DOHH2 (cell line): Measurements from ENCODE around the gene AUTS2.

Source experiments
- H3F3A ChIP-seq: fragments of 200-600 bp; sonication (generic), shearing (Covaris generic); 2 replicates; pipeline ENCODE4 v1.6.0; 2016; ENCODE audit warnings: antibody characterized with exemption, mild to moderate bottlenecking; ENCODE audit not compliant: control insufficient read depth, insufficient read depth
- H3K27ac ChIP-seq: fragments of 200-600 bp; sonication (generic); 2 replicates; pipeline ENCODE4 v1.5.1; 2014; ENCODE audit warnings: low read depth, mild to moderate bottlenecking, low read length, moderate library complexity
- H3K27me3 ChIP-seq: fragments of 200-600 bp; sonication (generic); 2 replicates; pipeline ENCODE4 v1.6.1; 2014; ENCODE audit warnings: mild to moderate bottlenecking, low read length, mixed read lengths; ENCODE audit not compliant: control insufficient read depth
- H3K36me3 ChIP-seq: fragments of 200-600 bp; sonication (generic); 2 replicates; pipeline ENCODE4 v1.6.1; 2014; ENCODE audit warnings: mild to moderate bottlenecking, low read length, moderate library complexity, mixed read lengths; ENCODE audit not compliant: control insufficient read depth
- H3K4me1 ChIP-seq: fragments of 200-600 bp; sonication (generic); 2 replicates; pipeline ENCODE4 v1.6.1; 2014; ENCODE audit warnings: mild to moderate bottlenecking, low read length, mixed read lengths; ENCODE audit not compliant: control insufficient read depth
- H3K4me2 ChIP-seq: fragments of 200-600 bp; sonication (generic); 2 replicates; pipeline ENCODE4 v1.6.0; 2014; ENCODE audit warnings: mild to moderate bottlenecking, low read length, moderate library complexity
- H3K4me3 ChIP-seq: fragments of 200-600 bp; sonication (generic); 2 replicates; pipeline ENCODE4 v1.5.1; 2014; ENCODE audit warnings: mild to moderate bottlenecking, low read length, mixed read lengths
- H3K79me2 ChIP-seq: fragments of 200-600 bp; sonication (generic); 2 replicates; pipeline ENCODE4 v1.6.1; 2014; ENCODE audit warnings: mild to moderate bottlenecking, low read length, mixed read lengths; ENCODE audit not compliant: control insufficient read depth
- H3K9me2 ChIP-seq: fragments of 200-600 bp; sonication (generic); replicated peaks from 2 replicates; pipeline ENCODE4 v1.6.1; 2014; ENCODE audit warnings: mild to moderate bottlenecking, low read length, mixed read lengths; ENCODE audit not compliant: control insufficient read depth
- H3K9me3 ChIP-seq: fragments of 200-600 bp; sonication (generic); 2 replicates; pipeline ENCODE4 v1.6.1; 2014; ENCODE audit warnings: antibody characterized with exemption, low read length, mixed read lengths; ENCODE audit not compliant: control insufficient read depth, insufficient read depth
- H4K20me1 ChIP-seq: fragments of 200-600 bp; sonication (generic); 2 replicates; pipeline ENCODE4 v1.6.0; 2014; ENCODE audit warnings: low read depth, mild to moderate bottlenecking, antibody characterized with exemption, low read length, moderate library complexity; ENCODE audit not compliant: control insufficient read depth, insufficient read depth
- EZH2phosphoT487 ChIP-seq: fragments of 200-600 bp; sonication (generic); IDR thresholded peaks from 2 replicates; pipeline ENCODE4 v1.6.1; 2017; ENCODE audit warnings: borderline replicate concordance, mild to moderate bottlenecking, antibody characterized with exemption, low read length, moderate library complexity, mixed read lengths
- TF ChIP-seq, protein P1 (sequence below): fragments of 200-600 bp; sonication (generic); IDR thresholded peaks from one replicate; pipeline ENCODE4 v1.5.1; 2014; ENCODE audit warnings: antibody characterized with exemption, mild to moderate bottlenecking, low read depth, low read length; ENCODE audit not compliant: poor library complexity, severe bottlenecking

The AUTS2 gene

DNA sequence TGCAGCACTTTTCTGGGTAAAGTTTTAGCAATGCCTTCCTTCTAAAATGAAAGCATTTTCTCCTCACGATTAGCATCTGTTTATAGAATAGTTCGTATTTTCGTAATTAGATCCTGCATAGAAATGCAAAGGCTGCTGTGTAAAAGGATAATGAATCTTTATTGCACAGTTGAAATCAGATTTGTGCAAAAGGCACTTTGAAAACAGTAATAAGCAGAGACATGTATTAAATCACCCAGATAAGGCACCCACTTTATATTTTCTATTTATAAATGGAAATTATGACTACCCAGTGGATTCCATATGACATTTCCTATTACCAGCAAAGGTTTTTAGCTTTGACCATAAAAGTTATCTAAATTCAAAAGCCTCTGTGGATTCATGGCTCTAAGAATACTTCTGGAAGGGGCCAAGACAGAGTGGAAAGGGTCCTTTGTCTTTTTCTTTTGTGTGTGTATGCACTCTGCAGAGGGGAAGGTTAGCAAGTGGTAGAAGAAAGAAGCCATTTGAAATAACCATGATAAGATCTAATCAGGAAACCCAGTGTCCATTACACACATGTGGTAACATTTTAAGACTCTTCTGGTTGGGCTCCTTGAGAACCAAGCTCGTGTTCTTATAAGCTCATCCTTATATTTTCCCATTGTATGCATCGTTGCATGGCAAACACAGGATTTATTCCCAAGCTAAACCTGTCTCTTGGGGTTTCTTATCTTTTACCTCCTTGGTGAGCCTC, 612.1 kb downstream of the AUTS2 start:
- H3K4me2 ChIP-seq, result no peak overlapping the region
- H3K9me2 ChIP-seq, result no peaks in the 10 kb centered on the region
- H3F3A ChIP-seq, result no peaks in the 10 kb centered on the region
- H3K4me3 ChIP-seq, result no peak overlapping the region
- H4K20me1 ChIP-seq, result no peaks in the 10 kb centered on the region
- H3K4me1 ChIP-seq, result no peaks in the 10 kb centered on the region
- no peaks in the 10 kb centered on the region for H3K36me3 ChIP-seq
- H3K9me3 ChIP-seq, result no peaks in the 10 kb centered on the region
- no peak for TF ChIP-seq EZH2phosphoT487
- TF ChIP-seq, protein P1, sequence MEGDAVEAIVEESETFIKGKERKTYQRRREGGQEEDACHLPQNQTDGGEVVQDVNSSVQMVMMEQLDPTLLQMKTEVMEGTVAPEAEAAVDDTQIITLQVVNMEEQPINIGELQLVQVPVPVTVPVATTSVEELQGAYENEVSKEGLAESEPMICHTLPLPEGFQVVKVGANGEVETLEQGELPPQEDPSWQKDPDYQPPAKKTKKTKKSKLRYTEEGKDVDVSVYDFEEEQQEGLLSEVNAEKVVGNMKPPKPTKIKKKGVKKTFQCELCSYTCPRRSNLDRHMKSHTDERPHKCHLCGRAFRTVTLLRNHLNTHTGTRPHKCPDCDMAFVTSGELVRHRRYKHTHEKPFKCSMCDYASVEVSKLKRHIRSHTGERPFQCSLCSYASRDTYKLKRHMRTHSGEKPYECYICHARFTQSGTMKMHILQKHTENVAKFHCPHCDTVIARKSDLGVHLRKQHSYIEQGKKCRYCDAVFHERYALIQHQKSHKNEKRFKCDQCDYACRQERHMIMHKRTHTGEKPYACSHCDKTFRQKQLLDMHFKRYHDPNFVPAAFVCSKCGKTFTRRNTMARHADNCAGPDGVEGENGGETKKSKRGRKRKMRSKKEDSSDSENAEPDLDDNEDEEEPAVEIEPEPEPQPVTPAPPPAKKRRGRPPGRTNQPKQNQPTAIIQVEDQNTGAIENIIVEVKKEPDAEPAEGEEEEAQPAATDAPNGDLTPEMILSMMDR, result no peak
- no peak overlapping the region for H3K27ac ChIP-seq
- H3K27me3 ChIP-seq, result no peaks in the 10 kb centered on the region
- no peaks in the 10 kb centered on the region for H3K79me2 ChIP-seq

DNA sequence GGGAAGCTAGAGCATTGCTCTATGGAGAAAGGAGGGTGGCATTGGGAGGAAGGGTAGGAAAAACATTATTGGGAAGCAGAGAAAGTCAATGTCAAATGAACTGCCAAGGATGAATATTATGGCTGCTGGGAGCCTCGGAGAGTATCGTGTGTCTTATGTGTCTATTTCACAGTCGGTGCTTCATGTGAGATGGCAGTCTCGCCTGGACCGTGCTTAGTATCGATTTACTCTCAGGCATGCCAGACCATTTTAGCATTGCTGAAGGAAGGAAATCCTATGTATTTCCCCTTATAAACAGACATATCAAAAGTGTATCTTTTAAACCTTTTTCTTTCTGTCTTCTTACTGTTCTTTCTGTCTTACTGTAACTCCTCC, 612.6 kb downstream of the AUTS2 start:
- no peaks in the 10 kb centered on the region for H3K9me2 ChIP-seq
- no peak overlapping the region for H3K4me2 ChIP-seq
- no peaks in the 10 kb centered on the region for H4K20me1 ChIP-seq
- no peaks in the 10 kb centered on the region for H3K79me2 ChIP-seq
- TF ChIP-seq, protein P1, result no peak
- no peak for TF ChIP-seq EZH2phosphoT487
- no peak overlapping the region for H3K27ac ChIP-seq
- no peaks in the 10 kb centered on the region for H3K27me3 ChIP-seq
- no peaks in the 10 kb centered on the region for H3K4me1 ChIP-seq
- no peaks in the 10 kb centered on the region for H3K36me3 ChIP-seq
- H3K9me3 ChIP-seq, result no peaks in the 10 kb centered on the region
- H3K4me3 ChIP-seq, result no peak overlapping the region
- no peaks in the 10 kb centered on the region for H3F3A ChIP-seq

DNA sequence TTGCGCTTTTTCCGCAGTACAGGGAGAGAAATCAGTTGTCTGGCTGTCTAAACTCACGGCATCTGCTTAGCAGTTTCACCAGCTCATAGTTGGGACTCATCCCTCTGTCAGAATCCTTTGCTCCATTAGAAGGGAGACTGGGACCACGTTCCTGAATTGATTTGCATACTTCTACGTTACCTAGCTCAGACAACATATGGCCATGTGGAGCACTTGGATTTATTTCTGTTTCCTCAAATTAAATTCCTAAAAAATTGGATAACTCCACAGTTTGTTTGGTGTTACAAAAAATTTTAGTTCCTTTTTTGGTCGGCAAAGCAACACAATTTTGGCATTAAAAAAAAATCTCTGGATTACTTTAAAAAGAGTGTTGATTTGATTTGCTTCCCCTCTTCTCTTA, 614.0 kb downstream of the AUTS2 start:
- no peaks in the 10 kb centered on the region for H3K9me3 ChIP-seq
- H3K36me3 ChIP-seq, result no peaks in the 10 kb centered on the region
- H4K20me1 ChIP-seq, result no peaks in the 10 kb centered on the region
- H3K4me1 ChIP-seq, result no peaks in the 10 kb centered on the region
- no peak overlapping the region for H3K4me3 ChIP-seq
- H3K27ac ChIP-seq, result no peak overlapping the region
- H3F3A ChIP-seq, result no peaks in the 10 kb centered on the region
- H3K27me3 ChIP-seq, result no peaks in the 10 kb centered on the region
- H3K9me2 ChIP-seq, result no peaks in the 10 kb centered on the region
- TF ChIP-seq EZH2phosphoT487, result no peak
- TF ChIP-seq, protein P1, result no peak
- H3K4me2 ChIP-seq, result no peak overlapping the region
- H3K79me2 ChIP-seq, result no peaks in the 10 kb centered on the region
